ENCODE data around the gene ST13.

DNA sequence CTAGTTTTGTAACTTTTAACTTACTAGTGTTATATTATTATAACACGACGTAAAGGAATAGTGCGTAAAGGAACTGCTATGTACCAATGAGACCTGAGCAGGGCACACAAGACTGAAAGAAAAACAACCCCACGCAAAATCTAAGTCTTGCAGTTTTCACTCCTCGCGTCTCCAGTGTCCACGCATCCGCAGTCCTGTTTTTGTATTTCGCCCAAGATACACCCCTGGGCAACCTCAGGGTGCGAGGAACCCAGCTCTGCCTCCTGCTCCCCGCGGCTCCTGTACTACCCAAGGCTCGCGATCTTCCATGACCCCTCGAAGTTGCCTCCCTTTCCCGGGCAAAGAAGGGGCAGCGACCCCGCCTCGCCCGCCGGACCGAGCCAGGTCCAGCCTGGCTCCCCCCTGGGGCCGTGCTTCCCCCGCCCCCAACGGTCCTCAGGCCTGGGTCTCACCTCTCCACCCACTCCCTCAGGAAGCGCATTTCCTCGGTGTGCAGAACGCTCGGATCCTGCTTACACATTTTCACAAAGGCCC lies 393 bp downstream of the ST13 start:
- TF ChIP-seq, protein P1, sequence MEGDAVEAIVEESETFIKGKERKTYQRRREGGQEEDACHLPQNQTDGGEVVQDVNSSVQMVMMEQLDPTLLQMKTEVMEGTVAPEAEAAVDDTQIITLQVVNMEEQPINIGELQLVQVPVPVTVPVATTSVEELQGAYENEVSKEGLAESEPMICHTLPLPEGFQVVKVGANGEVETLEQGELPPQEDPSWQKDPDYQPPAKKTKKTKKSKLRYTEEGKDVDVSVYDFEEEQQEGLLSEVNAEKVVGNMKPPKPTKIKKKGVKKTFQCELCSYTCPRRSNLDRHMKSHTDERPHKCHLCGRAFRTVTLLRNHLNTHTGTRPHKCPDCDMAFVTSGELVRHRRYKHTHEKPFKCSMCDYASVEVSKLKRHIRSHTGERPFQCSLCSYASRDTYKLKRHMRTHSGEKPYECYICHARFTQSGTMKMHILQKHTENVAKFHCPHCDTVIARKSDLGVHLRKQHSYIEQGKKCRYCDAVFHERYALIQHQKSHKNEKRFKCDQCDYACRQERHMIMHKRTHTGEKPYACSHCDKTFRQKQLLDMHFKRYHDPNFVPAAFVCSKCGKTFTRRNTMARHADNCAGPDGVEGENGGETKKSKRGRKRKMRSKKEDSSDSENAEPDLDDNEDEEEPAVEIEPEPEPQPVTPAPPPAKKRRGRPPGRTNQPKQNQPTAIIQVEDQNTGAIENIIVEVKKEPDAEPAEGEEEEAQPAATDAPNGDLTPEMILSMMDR (IDR thresholded peaks at IDR 0.05): peak in 1 of 12 donors; percentile 2
- no peak for TF ChIP-seq POLR2A (IDR thresholded peaks at IDR 0.05)
